Right lung (tissue), 10 donors: ENCODE results near the gene SP140L. TPM values are rescaled to one million over a fixed set of nuclear protein-coding genes. Genes with fewer than 3 reads are reported as not detected.
"Not testable (repeated sequence)": the region's sequence is repeated elsewhere in the genome, so short reads cannot be mapped to it uniquely, and the experiment has no call there.

Experiments used
- DNase-seq, 2 donors: peaks; one replicate each; pipeline ENCODE4 v3.0.0-alpha.2; 2013
- long read RNA-seq, 8 donors: transcript quantifications; one replicate each; lab custom pipeline, GENCODE V29; 2026
- polyA plus RNA-seq, 5 donors: library from polyadenylated mRNA; unstranded; fragments of 120-200 nt; gene quantifications; one replicate each; pipeline versions ENCODE4 v1.2.1 to v1.2.3, GENCODE V29; 2013; ENCODE audit warnings: inconsistent platforms in 1 of 5, low replicate concordance in 1 of 5; ENCODE audit not compliant: insufficient read length in 5 of 5, insufficient read depth in 1 of 5

Gene SP140L
- 10 to 100 TPM; 11.8 to 18.7 (median 14.0) TPM for polyA plus RNA-seq
- long read RNA-seq, donor 1, partial matches to known transcripts = 0 of 1 reads
- long read RNA-seq, donor 1, other reads (novel, unspliced or antisense) = 0 of 1 reads
- long read RNA-seq, donor 2 = 0 reads
- long read RNA-seq, donor 3 = 0 reads
- long read RNA-seq, donor 4 = 0 reads
- long read RNA-seq, donor 5 = 0 reads
- long read RNA-seq, donor 6 = 0 reads
- long read RNA-seq, donor 7, partial matches to known transcripts = 0 of 2 reads
- long read RNA-seq, donor 7, other reads (novel, unspliced or antisense) = 0 of 2 reads
- long read RNA-seq, donor 8 = 0 reads

DNA sequence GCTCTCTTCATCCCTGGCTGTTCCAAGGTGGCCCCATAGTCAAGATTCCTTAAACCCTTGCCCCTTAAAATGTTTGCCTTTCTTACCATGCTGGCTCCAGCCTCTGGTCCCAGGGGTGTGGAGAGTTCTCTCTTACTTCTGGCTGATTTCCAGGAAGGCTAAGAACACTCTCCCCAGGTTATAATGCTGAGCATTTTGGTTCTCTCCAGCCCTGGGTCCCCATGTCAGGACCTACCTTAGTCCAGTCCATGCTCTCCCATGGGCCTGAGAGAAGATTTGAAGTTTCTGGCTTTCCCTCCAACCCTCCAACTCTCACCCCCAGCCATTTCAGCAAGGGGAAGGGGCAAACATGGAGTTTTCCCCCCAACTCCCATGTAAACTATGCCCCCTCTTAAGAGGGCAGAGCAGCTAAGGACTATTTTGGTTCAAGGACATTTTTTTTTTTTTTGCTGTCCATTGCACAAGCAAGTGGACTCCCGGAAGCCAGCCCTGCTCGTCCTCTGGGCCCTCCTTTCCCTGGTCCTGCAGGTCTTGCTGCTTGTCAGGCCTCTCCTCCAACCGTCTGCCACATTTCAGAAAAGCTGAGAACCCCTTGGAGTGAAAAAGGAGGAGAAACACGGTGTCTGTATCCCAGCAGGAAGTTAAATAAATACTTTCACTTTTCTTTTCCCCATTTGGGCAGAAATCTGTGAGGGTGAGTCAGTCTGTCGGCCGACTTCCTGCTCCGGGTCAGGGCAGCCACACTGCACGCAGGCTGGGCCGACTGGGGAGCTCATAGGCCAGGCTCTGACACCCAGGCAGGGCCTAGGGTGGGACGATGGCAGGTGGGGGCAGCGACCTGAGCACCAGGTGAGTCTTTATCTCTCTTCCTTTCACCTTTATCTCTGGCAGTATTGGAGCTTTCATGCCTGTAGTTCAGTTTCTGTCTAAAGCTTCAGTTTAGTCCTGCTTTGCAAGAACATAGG lies at the start of gene SP140L:
Gene SP140L, plus strand, starts transcription at position 741 of the 965 bp plus-strand sequence. Its CDS starts 77 bp downstream, at position 818.
- peak; percentile 38 to 39 for DNase-seq

DNA sequence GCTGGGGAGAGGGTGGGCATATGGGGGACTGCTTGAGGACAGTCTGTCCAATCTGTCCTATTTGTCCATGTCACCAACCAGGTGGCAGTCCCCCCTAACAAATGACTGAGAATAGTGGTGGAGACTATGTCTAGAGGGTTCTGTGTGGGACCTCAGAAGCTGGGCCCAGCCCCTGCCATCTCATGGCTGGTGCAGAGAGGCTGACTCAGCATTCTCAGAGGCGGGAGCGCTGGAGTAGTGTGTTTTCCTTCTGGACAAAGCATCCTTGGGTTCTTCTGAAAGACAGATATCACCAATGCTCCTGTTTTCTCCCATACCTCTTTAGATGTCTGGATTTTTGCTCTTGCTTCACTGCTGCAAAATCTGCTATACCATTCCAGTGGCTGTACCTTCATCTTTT lies 44.1 kb upstream of the SP140L start:
- DNase-seq = no peak

DNA sequence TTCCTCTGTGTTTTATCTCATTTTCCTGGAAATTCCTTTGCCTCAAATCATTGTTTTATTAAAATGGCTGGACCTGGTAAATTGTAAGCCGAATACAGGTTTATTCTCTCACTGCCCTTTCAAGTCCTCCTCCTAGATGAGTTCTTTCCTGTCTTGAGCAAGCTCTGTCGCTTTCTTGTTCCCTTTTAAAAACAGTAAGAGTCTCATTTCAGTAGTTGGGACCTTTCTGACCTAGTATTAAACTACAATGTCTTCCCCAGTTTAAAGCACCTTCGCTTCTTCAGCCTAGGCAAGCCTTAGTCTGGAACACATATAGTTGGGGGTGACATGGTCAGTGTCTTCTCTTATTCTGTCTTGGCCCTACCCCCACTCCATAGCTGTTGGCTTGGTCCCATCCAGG lies 40.9 kb upstream of the SP140L start:
- no peak for DNase-seq

- peak; percentile 2 to 3 for DNase-seq
Measured at GRCh38 chr2:230289311-230289710, 37.7 kb upstream of the SP140L start.

DNA sequence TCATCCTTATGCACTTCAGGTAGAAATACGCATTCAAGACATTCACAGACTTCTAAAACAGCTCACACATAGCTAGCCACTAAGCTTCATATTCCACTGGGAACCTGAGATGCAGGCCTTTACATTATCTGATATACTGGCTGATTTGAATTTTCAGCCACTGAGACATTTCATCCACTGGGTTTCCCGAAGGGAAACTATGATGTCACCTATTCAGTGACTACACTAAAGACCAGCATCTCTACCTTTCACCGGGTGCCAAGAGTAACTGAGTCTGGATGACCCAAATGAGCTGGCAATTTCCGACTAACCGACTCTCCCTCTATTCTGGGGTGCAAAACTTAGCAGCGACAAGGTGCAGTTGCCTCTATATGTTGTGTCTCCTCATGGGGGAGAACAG lies 31.8 kb upstream of the SP140L start:
- DNase-seq = no peak

- no peak for DNase-seq
Measured at GRCh38 chr2:230296917-230297316, 30.1 kb upstream of the SP140L start.

DNA sequence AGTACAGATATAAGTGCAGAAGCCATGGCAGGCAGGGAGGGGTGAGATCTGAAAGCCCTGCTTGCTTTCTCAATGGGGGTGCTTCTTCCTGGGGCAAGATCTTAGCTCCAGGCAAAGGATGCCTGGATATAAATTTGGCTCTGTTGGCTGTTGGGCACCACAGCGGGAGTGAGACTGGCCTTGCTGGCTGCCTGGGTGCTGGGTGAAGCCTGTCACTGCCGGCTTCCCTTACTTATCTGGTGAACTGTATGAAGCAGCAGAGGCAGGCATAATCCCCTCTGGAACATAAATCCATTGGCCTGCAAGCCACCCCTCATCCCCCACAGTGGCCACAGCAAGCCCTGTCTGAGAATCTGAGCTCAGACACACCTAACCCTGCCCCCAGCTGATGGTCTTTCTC lies 27.4 kb upstream of the SP140L start:
- no peak for DNase-seq

GRCh38 chr2:230305416-230306275 lies 21.3 kb upstream of the SP140L start:
- DNase-seq = no peak

GRCh38 chr2:230306474-230306873 lies 20.5 kb upstream of the SP140L start:
- no peak for DNase-seq

DNA sequence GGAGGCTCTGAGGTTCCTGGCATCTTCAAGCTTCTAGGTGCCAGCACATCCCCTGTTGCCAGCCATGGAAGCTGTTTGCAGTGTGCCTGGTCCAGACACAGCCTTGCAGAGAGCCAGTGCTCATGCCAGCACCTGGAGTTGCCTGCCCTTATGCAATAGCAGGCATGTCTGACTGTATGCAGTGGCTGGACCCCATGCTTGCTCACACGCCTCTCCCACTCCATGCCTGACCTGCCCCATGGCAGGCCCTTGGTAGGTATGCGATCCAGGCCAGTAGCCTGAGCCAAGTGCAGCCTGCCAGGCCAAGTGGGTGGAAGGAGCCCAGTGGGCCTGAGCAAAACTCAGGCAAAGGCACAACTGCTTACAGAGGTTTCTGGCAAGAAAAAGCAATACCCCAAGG lies 19.5 kb upstream of the SP140L start:
- DNase-seq = no peak

- no peak for DNase-seq
Measured at GRCh38 chr2:230308402-230309000, 18.5 kb upstream of the SP140L start.

- DNase-seq = not testable (repeated sequence)
Measured at GRCh38 chr2:230310792-230311191, 16.2 kb upstream of the SP140L start.

DNA sequence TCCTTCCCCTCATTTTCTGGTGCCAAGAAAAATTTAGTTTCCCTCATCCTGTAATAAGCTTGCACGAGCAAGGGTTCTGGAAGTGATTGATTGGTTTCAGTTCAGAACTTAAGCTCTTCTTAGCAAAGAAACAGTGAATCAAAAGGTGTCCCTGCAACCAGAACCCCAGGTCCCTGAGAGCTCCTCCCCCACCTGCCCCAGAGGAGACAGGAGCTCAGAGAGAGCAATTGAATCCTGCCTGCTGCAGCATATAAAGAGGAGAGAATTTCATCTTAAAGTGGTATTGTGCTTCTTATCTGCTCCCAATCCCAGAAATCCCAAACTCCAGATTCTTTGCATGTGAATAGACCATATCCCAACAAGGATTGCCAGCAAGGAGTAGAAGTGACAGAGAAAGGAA lies 15.4 kb upstream of the SP140L start:
- not testable (repeated sequence) for DNase-seq

GRCh38 chr2:230312638-230313037 lies 14.4 kb upstream of the SP140L start:
- no peak for DNase-seq

- DNase-seq = no peak
Measured at GRCh38 chr2:230317366-230317765, 9.6 kb upstream of the SP140L start.

DNA sequence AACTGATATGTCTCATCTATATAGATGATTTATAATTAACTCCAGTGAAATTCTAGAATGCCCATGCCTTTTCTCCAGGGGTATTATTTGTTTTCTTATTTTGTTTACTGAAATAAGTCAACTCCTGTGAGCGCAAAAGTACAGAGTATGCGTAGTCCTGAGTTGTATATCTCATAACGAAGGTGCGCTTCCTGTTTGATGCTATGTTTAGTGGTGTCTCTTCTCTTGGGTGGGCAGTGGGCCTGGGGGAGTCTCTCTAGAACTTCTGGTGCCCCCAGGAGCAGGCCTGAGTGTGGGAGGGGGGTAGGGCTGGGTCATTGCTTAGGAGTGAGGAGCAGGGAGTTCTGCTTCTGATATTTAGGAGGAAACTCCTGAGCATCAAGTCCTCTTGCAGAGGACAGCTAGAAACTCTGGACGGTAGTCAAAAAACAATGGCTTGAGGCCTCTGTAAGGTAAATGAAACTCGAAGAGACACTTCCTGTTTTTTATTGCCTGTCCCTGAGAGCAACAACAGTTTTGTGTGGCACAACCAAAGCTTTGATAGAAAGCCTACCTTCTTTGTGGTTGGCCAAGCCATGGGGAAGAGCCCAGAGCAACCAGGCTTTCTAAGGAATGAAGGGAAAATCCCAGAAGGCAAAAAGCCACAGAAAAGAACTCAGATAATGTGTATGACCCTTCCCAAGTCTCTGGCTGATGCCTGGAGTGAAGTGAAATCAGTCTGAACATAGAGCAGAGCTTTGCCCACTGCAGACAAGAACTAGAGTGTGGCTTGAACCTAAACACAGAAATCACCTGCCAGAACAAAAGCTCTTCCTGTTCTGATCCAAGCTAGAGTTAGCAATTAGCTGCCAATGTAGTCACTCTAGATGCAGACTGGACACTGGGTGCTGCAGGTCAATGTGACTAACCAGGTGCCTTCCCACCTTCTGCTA lies 8.5 kb upstream of the SP140L start:
- DNase-seq = no peak

GRCh38 chr2:230319211-230319862 lies 7.7 kb upstream of the SP140L start:
- no peak for DNase-seq

DNA sequence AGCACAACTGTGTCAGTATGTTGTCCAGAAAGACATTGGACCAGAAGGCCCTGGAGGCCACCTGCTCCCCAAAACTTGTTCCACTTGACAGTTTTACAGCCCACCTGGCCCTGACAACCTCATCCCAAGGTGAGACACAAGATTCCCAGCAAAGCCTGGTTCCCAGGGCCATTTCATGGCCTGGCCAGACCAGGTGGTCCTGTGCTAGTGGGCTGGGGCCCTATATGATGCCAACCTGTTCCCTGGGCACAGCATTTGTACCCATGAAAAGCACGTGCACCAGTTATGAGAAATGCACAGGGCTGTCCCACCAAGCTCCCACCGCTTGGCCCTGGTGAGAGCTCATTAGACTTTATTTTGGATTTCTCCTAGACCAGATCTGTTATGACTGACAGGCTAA lies 6.0 kb upstream of the SP140L start:
- DNase-seq = no peak

GRCh38 chr2:230322561-230323384 lies 4.2 kb upstream of the SP140L start:
- no peak for DNase-seq
